OCI-LY3 (cell line): ENCODE results near the gene DNMT3L.

ENCODE experiments used
- H2AFZ ChIP-seq: fragments of 200-600, 300-600 bp; shearing (Covaris generic); 2 replicates; pipeline ENCODE4 v1.6.0; 2014; ENCODE audit warnings: antibody characterized with exemption, low read depth, low read length
- H3K27ac ChIP-seq: fragments of 200-600, 300-600 bp; sonication (generic); 2 replicates; pipeline ENCODE4 v1.5.1; 2014; ENCODE audit warnings: mild to moderate bottlenecking, low read length, moderate library complexity, mixed read lengths
- H3K27me3 ChIP-seq: fragments of 200-600, 300-600 bp; sonication (generic); 2 replicates; pipeline ENCODE4 v1.6.1; 2014; ENCODE audit warnings: low read depth, low read length, mixed read lengths
- H3K36me3 ChIP-seq: fragments of 200-600, 300-600 bp; sonication (generic); replicated peaks from 2 replicates; pipeline ENCODE3; 2014; ENCODE audit warnings: low read depth, low read length, mixed read lengths
- H3K4me1 ChIP-seq: fragments of 300-600, 200-600 bp; sonication (generic); 2 replicates; pipeline ENCODE4 v1.6.1; 2014; ENCODE audit warnings: low read length, mixed read lengths
- H3K4me2 ChIP-seq: fragments of 200-600, 300-600 bp; sonication (generic); 2 replicates; pipeline ENCODE4 v1.6.1; 2014; ENCODE audit warnings: low read length, mixed read lengths
- H3K4me3 ChIP-seq: fragments of 300-600, 200-600 bp; sonication (generic); 2 replicates; pipeline ENCODE4 v1.5.1; 2014; ENCODE audit warnings: antibody characterized with exemption, mild to moderate bottlenecking, low read length, moderate library complexity
- H3K79me2 ChIP-seq: fragments of 300-600, 200-600 bp; shearing (Covaris generic); 2 replicates; pipeline ENCODE4 v1.6.1; 2014; ENCODE audit warnings: mild to moderate bottlenecking, low read length, mixed read lengths
- H3K9ac ChIP-seq: fragments of 300-600, 200-600 bp; shearing (Covaris generic); 2 replicates; pipeline ENCODE4 v1.6.0; 2014; ENCODE audit warnings: mild to moderate bottlenecking, low read length, moderate library complexity
- H3K9me3 ChIP-seq: fragments of 200-600, 300-600 bp; shearing (Covaris generic); 2 replicates; pipeline ENCODE4 v1.6.1; 2014; ENCODE audit warnings: low read length, mixed read lengths; ENCODE audit not compliant: insufficient read depth
- H4K20me1 ChIP-seq: fragments of 200-600, 300-600 bp; sonication (generic); 2 replicates; pipeline ENCODE4 v1.6.1; 2016; ENCODE audit warnings: low read length, mixed read lengths; ENCODE audit not compliant: insufficient read depth
- CTCF ChIP-seq: fragments of 200-600, 300-600 bp; sonication (generic); IDR thresholded peaks from 2 replicates; pipeline ENCODE4 v1.5.1; 2014; ENCODE audit warnings: antibody characterized with exemption, low read length, low read depth
- EZH2phosphoT487 ChIP-seq: fragments of 200-600 bp; shearing (Covaris generic); IDR thresholded peaks from 2 replicates; pipeline ENCODE4 v1.6.1; 2018; ENCODE audit warnings: antibody characterized with exemption, mixed run types, low read depth

DNMT3L gene

GRCh38 chr21:44271558-44272283 lies 10.0 kb upstream of the DNMT3L start:
- H3K9ac ChIP-seq: no peak overlapping the region
- H3K36me3 ChIP-seq: no peaks in the 10 kb centered on the region
- H3K4me3 ChIP-seq: no peak overlapping the region
- H3K79me2 ChIP-seq: no peaks in the 10 kb centered on the region
- no peak overlapping the region; the same call in 1 of the 2 replicates for H2AFZ ChIP-seq
- H4K20me1 ChIP-seq: no peaks in the 10 kb centered on the region
- H3K9me3 ChIP-seq: no peaks in the 10 kb centered on the region
- TF ChIP-seq CTCF (no peak), EZH2phosphoT487 (no peak)
- H3K27me3 ChIP-seq: no peaks in the 10 kb centered on the region
- no peak overlapping the region for H3K4me2 ChIP-seq
- no peak overlapping the region for H3K27ac ChIP-seq
- H3K4me1 ChIP-seq: peaks cover 15% of the 10 kb centered on the region

GRCh38 chr21:44269090-44269489 lies 7.4 kb upstream of the DNMT3L start:
- Histone ChIP-seq H3K36me3 (no peaks in the 10 kb centered on the region), H3K4me2 (no peak overlapping the region), H3K4me3 (no peak overlapping the region), H3K4me1 (peaks cover 24% of the 10 kb centered on the region), H3K79me2 (no peaks in the 10 kb centered on the region), H2AFZ (no peak overlapping the region), H3K27me3 (no peaks in the 10 kb centered on the region), H3K9ac (no peak overlapping the region), H3K27ac (no peak overlapping the region), H4K20me1 (no peaks in the 10 kb centered on the region), H3K9me3 (no peaks in the 10 kb centered on the region)
- no peak for TF ChIP-seq CTCF
- TF ChIP-seq EZH2phosphoT487: no peak

GRCh38 chr21:44267655-44268142 lies 6.0 kb upstream of the DNMT3L start:
- H3K27me3 ChIP-seq: no peaks in the 10 kb centered on the region
- H4K20me1 ChIP-seq: no peaks in the 10 kb centered on the region
- H3K9me3 ChIP-seq: no peaks in the 10 kb centered on the region
- no peaks in the 10 kb centered on the region for H3K36me3 ChIP-seq
- no peaks in the 10 kb centered on the region for H3K79me2 ChIP-seq
- H3K4me1 ChIP-seq: peaks cover 24% of the 10 kb centered on the region
- peak overlapping the region; percentile 74 for H3K4me2 ChIP-seq
- TF ChIP-seq EZH2phosphoT487: no peak
- TF ChIP-seq CTCF: peak; percentile 61
- peak overlapping the region; percentile 42 for H3K4me3 ChIP-seq
- no peak overlapping the region; the same call in 1 of the 2 replicates for H3K9ac ChIP-seq
- H2AFZ ChIP-seq: peak overlapping the region; percentile 56; the same call in 1 of the 2 replicates
- H3K27ac ChIP-seq: no peak overlapping the region

GRCh38 chr21:44265734-44266270 lies 4.1 kb upstream of the DNMT3L start:
- TF ChIP-seq EZH2phosphoT487 (no peak), CTCF (no peak)
- H3K4me2 ChIP-seq: no peak overlapping the region
- no peaks in the 10 kb centered on the region for H4K20me1 ChIP-seq
- H3K79me2 ChIP-seq: no peaks in the 10 kb centered on the region
- H3K9ac ChIP-seq: no peak overlapping the region
- H3K4me3 ChIP-seq: no peak overlapping the region
- peaks cover 4% of the 10 kb centered on the region; the same call in 1 of the 2 replicates for H3K27me3 ChIP-seq
- H3K9me3 ChIP-seq: no peaks in the 10 kb centered on the region
- peaks cover 24% of the 10 kb centered on the region for H3K4me1 ChIP-seq
- no peaks in the 10 kb centered on the region for H3K36me3 ChIP-seq
- H3K27ac ChIP-seq: no peak overlapping the region
- no peak overlapping the region for H2AFZ ChIP-seq
